ENCODE data around the gene COL9A2.

Gene COL9A2

DNA sequence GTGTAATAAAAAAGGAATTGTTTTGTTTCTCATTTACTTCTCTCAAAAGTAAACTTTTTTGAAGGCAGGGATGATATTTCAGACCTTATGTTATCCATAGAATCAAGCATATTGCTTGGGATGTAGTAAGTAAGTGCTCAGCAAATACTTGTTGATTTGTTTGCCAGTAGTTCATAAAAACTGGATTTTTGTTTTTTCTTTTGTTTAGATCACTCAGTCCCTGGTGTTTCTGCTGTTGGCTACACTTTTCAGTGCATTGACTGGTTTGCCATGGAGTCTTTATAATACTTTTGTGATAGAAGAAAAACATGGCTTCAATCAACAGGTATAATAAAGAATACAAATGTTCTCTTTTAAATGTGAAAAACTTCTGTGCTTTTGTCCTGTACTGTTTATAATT lies 48.9 kb downstream of the COL9A2 start:
- Histone ChIP-seq H3K4me2 (ENCODE audit: low read depth, low read length, poor library complexity, severe bottlenecking) (no peak overlapping the region), H3K9me2 (replicated peaks; ENCODE audit: insufficient read depth, low read length) (no peaks in the 10 kb centered on the region), H3K9me3 (ENCODE audit: insufficient read depth, low read length) (no peaks in the 10 kb centered on the region), H3K79me2 (ENCODE audit: insufficient read depth, low read length) (peaks cover 15% of the 10 kb centered on the region), H3F3A (ENCODE audit: insufficient read depth) (peaks cover 3% of the 10 kb centered on the region; the same call in 1 of the 2 replicates), H4K20me1 (ENCODE audit: low read depth, low read length) (no peaks in the 10 kb centered on the region), H3K9ac (ENCODE audit: low read length) (no peak overlapping the region), H3K36me3 (ENCODE audit: low read length) (peaks cover 28% of the 10 kb centered on the region), H2AFZ (ENCODE audit: low read depth, low read length, severe bottlenecking) (no peak overlapping the region), H3K27ac (ENCODE audit: low read depth, low read length) (no peak overlapping the region), H3K4me3 (ENCODE audit: insufficient read depth, low read length, poor library complexity, severe bottlenecking) (no peak overlapping the region), H3K27me3 (ENCODE audit: low read length) (no peaks in the 10 kb centered on the region)
- TF ChIP-seq, protein P1, sequence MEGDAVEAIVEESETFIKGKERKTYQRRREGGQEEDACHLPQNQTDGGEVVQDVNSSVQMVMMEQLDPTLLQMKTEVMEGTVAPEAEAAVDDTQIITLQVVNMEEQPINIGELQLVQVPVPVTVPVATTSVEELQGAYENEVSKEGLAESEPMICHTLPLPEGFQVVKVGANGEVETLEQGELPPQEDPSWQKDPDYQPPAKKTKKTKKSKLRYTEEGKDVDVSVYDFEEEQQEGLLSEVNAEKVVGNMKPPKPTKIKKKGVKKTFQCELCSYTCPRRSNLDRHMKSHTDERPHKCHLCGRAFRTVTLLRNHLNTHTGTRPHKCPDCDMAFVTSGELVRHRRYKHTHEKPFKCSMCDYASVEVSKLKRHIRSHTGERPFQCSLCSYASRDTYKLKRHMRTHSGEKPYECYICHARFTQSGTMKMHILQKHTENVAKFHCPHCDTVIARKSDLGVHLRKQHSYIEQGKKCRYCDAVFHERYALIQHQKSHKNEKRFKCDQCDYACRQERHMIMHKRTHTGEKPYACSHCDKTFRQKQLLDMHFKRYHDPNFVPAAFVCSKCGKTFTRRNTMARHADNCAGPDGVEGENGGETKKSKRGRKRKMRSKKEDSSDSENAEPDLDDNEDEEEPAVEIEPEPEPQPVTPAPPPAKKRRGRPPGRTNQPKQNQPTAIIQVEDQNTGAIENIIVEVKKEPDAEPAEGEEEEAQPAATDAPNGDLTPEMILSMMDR (IDR thresholded peaks at IDR 0.05; ENCODE audit: insufficient read depth, low read length, poor library complexity, severe bottlenecking) = no peak
- TF ChIP-seq EZH2phosphoT487 (conservative IDR thresholded peaks at IDR 0.05; ENCODE audit: low read length) = no peak

DNA sequence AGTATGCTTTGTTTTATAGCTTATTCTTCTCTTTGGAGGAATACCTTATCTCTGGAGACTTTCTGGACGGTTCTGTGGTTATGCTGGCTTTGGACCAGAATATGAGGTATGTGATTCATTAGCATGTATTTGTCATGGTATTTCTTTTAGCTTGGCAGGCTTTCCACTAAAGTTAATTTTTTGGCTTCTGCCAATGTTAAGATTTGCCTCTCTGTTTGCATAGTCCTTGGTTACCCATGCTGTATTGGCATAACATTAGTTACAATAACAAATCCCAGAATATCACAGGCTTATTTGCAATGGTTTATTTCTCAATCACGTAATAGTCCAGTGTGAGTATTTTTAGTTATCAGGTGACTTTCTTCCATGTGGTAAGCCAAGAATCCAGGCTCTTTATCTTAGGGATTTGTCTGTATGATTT lies 49.3 kb downstream of the COL9A2 start:
- Histone ChIP-seq H3K9me2 (replicated peaks; ENCODE audit: insufficient read depth, low read length) (no peaks in the 10 kb centered on the region), H3K27ac (ENCODE audit: low read depth, low read length) (no peak overlapping the region), H2AFZ (ENCODE audit: low read depth, low read length, severe bottlenecking) (no peak overlapping the region), H4K20me1 (ENCODE audit: low read depth, low read length) (no peaks in the 10 kb centered on the region), H3K9me3 (ENCODE audit: insufficient read depth, low read length) (no peaks in the 10 kb centered on the region), H3K79me2 (ENCODE audit: insufficient read depth, low read length) (peaks cover 15% of the 10 kb centered on the region), H3F3A (ENCODE audit: insufficient read depth) (peaks cover 3% of the 10 kb centered on the region; the same call in 1 of the 2 replicates), H3K4me3 (ENCODE audit: insufficient read depth, low read length, poor library complexity, severe bottlenecking) (no peak overlapping the region), H3K36me3 (ENCODE audit: low read length) (peaks cover 30% of the 10 kb centered on the region), H3K4me2 (ENCODE audit: low read depth, low read length, poor library complexity, severe bottlenecking) (no peak overlapping the region), H3K27me3 (ENCODE audit: low read length) (no peaks in the 10 kb centered on the region), H3K9ac (ENCODE audit: low read length) (no peak overlapping the region)
- TF ChIP-seq, protein P1 (IDR thresholded peaks at IDR 0.05; ENCODE audit: insufficient read depth, low read length, poor library complexity, severe bottlenecking) = no peak
- no peak for TF ChIP-seq EZH2phosphoT487 (conservative IDR thresholded peaks at IDR 0.05; ENCODE audit: low read length)

DNA sequence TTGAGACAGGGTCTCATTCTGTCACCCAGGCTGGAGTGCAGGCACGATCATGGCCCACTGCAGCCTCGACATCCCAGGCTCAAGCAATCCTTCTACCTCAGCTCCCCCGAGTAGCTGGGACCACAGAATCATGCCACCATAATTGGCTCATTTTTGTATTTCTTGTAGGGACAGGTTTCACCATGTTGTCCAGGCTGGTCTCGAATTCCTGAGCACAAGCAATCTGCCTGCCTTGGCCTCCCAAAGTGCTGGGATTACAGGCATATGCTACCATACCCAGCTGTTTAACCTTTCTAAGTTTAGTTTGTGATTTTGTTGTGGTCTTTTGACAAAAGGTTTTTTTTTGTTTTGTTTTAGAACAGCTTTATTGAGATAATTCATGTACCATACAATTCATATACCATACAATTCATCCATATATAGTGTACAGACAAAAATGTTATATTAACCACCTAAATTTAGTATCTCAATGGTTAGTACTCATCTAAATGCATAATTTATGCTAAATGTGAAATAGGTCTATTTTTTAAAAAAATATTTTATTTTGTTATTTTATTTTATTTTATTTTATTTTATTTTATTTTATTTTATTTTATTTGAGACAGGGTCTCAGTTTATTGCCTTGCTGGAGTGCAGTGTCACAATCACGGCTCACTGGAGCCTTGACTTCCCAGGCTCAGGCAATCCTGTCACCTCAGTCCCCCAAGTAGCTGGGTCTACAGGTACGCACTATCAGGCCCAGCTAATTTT lies 50.1 kb downstream of the COL9A2 start:
- no peaks in the 10 kb centered on the region for H3K9me3 ChIP-seq (ENCODE audit: insufficient read depth, low read length)
- peaks cover 15% of the 10 kb centered on the region for H3K79me2 ChIP-seq (ENCODE audit: insufficient read depth, low read length)
- no peak overlapping the region for H3K4me2 ChIP-seq (ENCODE audit: low read depth, low read length, poor library complexity, severe bottlenecking)
- H3K36me3 ChIP-seq (ENCODE audit: low read length) = peaks cover 28% of the 10 kb centered on the region
- TF ChIP-seq EZH2phosphoT487 (conservative IDR thresholded peaks at IDR 0.05; ENCODE audit: low read length) = no peak
- no peaks in the 10 kb centered on the region for H3K9me2 ChIP-seq (replicated peaks; ENCODE audit: insufficient read depth, low read length)
- no peaks in the 10 kb centered on the region; the same call in 1 of the 2 replicates for H3F3A ChIP-seq (ENCODE audit: insufficient read depth)
- no peaks in the 10 kb centered on the region for H4K20me1 ChIP-seq (ENCODE audit: low read depth, low read length)
- H3K27me3 ChIP-seq (ENCODE audit: low read length) = no peaks in the 10 kb centered on the region
- H3K27ac ChIP-seq (ENCODE audit: low read depth, low read length) = no peak overlapping the region
- no peak overlapping the region for H3K9ac ChIP-seq (ENCODE audit: low read length)
- no peak overlapping the region for H2AFZ ChIP-seq (ENCODE audit: low read depth, low read length, severe bottlenecking)
- H3K4me3 ChIP-seq (ENCODE audit: insufficient read depth, low read length, poor library complexity, severe bottlenecking) = no peak overlapping the region

DNA sequence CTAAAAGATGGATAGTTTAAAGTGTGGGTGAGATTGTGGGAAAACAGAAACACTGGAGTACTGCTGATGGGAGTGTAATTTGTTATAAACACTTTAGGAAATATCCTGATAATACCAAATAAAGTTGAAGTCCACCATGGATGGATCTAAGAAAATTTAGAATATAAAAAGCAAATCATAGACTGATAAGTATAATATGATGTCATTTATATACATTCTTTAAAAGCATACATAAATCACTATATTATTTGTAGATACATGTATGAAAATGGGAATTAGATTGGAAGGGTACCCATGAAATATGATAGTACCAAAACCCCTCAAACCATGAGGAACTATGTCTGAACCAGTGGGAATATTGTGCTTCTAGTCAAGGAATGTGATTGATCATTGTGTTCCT lies 51.2 kb downstream of the COL9A2 start:
- no peaks in the 10 kb centered on the region for H3K9me2 ChIP-seq (replicated peaks; ENCODE audit: insufficient read depth, low read length)
- no peaks in the 10 kb centered on the region for H3K9me3 ChIP-seq (ENCODE audit: insufficient read depth, low read length)
- H3K79me2 ChIP-seq (ENCODE audit: insufficient read depth, low read length) = peaks cover 15% of the 10 kb centered on the region
- H3K27me3 ChIP-seq (ENCODE audit: low read length) = no peaks in the 10 kb centered on the region
- H4K20me1 ChIP-seq (ENCODE audit: low read depth, low read length) = no peaks in the 10 kb centered on the region
- H3K4me2 ChIP-seq (ENCODE audit: low read depth, low read length, poor library complexity, severe bottlenecking) = no peak overlapping the region
- H3K27ac ChIP-seq (ENCODE audit: low read depth, low read length) = no peak overlapping the region
- H3K9ac ChIP-seq (ENCODE audit: low read length) = no peak overlapping the region
- TF ChIP-seq, protein P1 (IDR thresholded peaks at IDR 0.05; ENCODE audit: insufficient read depth, low read length, poor library complexity, severe bottlenecking) = no peak
- TF ChIP-seq EZH2phosphoT487 (conservative IDR thresholded peaks at IDR 0.05; ENCODE audit: low read length) = no peak
- H3K4me3 ChIP-seq (ENCODE audit: insufficient read depth, low read length, poor library complexity, severe bottlenecking) = no peak overlapping the region
- H3F3A ChIP-seq (ENCODE audit: insufficient read depth) = no peaks in the 10 kb centered on the region; the same call in 1 of the 2 replicates
- H2AFZ ChIP-seq (ENCODE audit: low read depth, low read length, severe bottlenecking) = no peak overlapping the region
- peaks cover 28% of the 10 kb centered on the region; the same call in 1 of the 2 replicates for H3K36me3 ChIP-seq (ENCODE audit: low read length)

Data from SU-DHL-6 (cell line).